Hippocampal formation (tissue), 2 donors: ENCODE measurements around the gene FAM118B.

Experiments
- DNase-seq, 2 donors: peaks; one replicate each; lab custom pipeline; 2025; lab: John Stamatoyannopoulos, UW

The FAM118B gene

DNA sequence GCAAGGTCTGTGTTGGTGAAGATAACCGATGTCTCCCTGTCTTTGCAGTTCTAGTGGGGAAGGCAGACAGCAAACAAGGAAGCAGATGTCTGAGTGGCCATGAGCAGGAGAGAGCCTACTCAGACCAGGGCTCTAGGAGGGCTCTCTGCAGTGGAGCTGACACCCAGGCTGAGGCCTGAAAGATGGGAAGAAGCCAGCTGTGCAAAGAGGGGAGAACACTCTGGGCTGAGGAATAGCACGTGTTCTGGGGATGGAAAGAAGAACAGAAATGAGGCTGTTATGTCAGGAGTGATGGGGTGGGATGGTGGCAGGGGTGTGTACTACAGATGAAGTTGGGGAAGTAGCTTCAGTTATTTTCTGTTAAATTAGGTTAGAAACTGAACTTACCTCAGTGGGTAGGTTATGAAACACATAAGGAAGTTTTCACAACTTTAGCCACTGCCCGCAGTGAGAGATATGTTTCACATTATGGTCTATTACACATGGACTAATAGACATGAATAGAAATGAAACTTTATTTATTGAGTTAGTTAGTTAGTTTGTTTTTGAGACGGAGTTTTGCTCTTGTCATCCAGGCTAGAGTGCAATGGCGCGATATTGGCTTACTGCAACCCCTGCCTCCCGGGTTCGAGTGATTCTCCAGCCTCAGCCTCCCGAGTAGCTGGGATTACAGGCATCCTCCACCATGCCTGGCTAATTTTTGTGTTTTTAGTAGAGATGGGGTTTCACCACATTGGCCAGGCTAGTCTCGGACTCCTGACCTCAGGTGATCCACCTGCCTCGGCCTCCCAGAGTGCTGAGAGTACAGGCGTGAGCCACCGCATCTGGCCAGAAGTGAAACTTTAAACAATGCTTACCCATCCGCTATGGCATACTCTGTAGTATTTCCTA lies 100.1 kb downstream of the FAM118B start:
- no peak for DNase-seq
